ENCODE results near the gene CYP2C9. TPM values are rescaled to one million over a fixed set of nuclear protein-coding genes. Genes with fewer than 3 reads are reported as not detected.

CYP2C9 gene
- total and polyA plus RNA-seq, 2 of the 13 experiments (the other 11 are each of a cell fraction or from before 2014, with no cell fraction given): not detected

DNA sequence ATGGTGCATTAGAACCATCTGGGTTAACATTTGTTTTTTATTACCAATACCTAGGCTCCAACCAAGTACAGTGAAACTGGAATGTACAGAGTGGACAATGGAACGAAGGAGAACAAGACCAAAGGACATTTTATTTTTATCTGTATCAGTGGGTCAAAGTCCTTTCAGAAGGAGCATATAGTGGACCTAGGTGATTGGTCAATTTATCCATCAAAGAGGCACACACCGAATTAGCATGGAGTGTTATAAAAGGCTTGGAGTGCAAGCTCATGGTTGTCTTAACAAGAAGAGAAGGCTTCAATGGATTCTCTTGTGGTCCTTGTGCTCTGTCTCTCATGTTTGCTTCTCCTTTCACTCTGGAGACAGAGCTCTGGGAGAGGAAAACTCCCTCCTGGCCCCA, at the start of gene CYP2C9 (continued):
- TF ChIP-seq, protein P1, sequence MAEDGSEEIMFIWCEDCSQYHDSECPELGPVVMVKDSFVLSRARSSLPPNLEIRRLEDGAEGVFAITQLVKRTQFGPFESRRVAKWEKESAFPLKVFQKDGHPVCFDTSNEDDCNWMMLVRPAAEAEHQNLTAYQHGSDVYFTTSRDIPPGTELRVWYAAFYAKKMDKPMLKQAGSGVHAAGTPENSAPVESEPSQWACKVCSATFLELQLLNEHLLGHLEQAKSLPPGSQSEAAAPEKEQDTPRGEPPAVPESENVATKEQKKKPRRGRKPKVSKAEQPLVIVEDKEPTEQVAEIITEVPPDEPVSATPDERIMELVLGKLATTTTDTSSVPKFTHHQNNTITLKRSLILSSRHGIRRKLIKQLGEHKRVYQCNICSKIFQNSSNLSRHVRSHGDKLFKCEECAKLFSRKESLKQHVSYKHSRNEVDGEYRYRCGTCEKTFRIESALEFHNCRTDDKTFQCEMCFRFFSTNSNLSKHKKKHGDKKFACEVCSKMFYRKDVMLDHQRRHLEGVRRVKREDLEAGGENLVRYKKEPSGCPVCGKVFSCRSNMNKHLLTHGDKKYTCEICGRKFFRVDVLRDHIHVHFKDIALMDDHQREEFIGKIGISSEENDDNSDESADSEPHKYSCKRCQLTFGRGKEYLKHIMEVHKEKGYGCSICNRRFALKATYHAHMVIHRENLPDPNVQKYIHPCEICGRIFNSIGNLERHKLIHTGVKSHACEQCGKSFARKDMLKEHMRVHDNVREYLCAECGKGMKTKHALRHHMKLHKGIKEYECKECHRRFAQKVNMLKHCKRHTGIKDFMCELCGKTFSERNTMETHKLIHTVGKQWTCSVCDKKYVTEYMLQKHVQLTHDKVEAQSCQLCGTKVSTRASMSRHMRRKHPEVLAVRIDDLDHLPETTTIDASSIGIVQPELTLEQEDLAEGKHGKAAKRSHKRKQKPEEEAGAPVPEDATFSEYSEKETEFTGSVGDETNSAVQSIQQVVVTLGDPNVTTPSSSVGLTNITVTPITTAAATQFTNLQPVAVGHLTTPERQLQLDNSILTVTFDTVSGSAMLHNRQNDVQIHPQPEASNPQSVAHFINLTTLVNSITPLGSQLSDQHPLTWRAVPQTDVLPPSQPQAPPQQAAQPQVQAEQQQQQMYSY (CRISPR knock-in tag; IDR thresholded peaks at IDR 0.05): no peak
- TF ChIP-seq ZNF432 (CRISPR knock-in tag; IDR thresholded peaks at IDR 0.05; ENCODE audit: borderline replicate concordance): no peak

DNA sequence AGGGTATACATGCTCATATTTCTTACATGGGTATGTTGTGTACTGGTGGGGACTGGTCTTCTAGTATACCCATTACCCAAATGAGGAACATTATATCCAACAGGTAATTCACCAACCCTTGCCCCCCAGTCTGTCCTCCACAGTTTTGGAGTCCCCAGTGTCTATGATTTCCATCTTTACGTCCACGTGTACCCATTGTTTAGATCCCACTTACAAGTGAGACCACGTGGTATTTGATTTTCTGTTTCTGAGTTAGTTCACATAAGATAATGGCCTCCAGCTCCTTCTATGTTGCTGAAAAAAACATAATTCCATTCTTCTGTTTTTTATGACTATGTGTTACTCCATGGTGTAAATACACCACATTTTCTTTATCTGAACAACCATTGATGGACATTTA, 49.3 kb upstream of the CYP2C9 start:
- Histone ChIP-seq H3K36me3 (replicated peaks in 1 of 2; ENCODE audit: control insufficient read depth in 1 of 2, insufficient read depth in 2 of 2, low read length in 2 of 2) (no peaks in the 10 kb centered on the region), H4K20me1 (ENCODE audit: insufficient read depth, low read length) (no peaks in the 10 kb centered on the region), H3K4me1 (ENCODE audit: insufficient read depth, low read length) (no peaks in the 10 kb centered on the region), H3K4me3 (replicated peaks in 1 of 3; ENCODE audit: insufficient read depth in 1 of 3, low read depth in 2 of 3, low read length in 3 of 3) (no peak overlapping the region), H3K27me3 (ENCODE audit: control insufficient read depth in 1 of 2, insufficient read depth in 2 of 2, low read length in 2 of 2) (no peaks in the 10 kb centered on the region), H2AFZ (ENCODE audit: low read length) (no peak overlapping the region), H3K27ac (ENCODE audit: extremely low read length, insufficient read depth, low read length) (no peak overlapping the region), H3K9me3 (ENCODE audit: low read length) (no peaks in the 10 kb centered on the region), H3K9ac (ENCODE audit: insufficient read depth, low read depth, low read length) (no peak overlapping the region), H3K4me2 (ENCODE audit: low read depth, low read length) (no peak overlapping the region), H3K79me2 (ENCODE audit: insufficient read depth, low read length) (no peaks in the 10 kb centered on the region)
- CTCF ChIA-PET (ENCODE audit: low intra/inter-chr PET ratio, low total read pairs): no interaction called here
- 6% methylated on average over 3 of the region's 3 CpGs for whole genome bisulfite sequencing (ENCODE audit: low lambda C conversion rate)
- ATAC-seq: no peak
- POLR2A ChIA-PET: no interaction called here
- no peak for FAIRE-seq
- no TSS peak for BruUV-seq (replicated peaks)
- in situ Hi-C loops (cut with HindIII; ENCODE audit: extremely low pct_ligation_motif_present, low pct_unique_long_range_greater_than_20kb) (no loop called here), intact Hi-C loops (cut with micrococcal nuclease; ENCODE audit: unreplicated experiment) (no loop called here)
- no peak for DNase-seq (ENCODE audit: low spot score)
- TF ChIP-seq, protein P2, sequence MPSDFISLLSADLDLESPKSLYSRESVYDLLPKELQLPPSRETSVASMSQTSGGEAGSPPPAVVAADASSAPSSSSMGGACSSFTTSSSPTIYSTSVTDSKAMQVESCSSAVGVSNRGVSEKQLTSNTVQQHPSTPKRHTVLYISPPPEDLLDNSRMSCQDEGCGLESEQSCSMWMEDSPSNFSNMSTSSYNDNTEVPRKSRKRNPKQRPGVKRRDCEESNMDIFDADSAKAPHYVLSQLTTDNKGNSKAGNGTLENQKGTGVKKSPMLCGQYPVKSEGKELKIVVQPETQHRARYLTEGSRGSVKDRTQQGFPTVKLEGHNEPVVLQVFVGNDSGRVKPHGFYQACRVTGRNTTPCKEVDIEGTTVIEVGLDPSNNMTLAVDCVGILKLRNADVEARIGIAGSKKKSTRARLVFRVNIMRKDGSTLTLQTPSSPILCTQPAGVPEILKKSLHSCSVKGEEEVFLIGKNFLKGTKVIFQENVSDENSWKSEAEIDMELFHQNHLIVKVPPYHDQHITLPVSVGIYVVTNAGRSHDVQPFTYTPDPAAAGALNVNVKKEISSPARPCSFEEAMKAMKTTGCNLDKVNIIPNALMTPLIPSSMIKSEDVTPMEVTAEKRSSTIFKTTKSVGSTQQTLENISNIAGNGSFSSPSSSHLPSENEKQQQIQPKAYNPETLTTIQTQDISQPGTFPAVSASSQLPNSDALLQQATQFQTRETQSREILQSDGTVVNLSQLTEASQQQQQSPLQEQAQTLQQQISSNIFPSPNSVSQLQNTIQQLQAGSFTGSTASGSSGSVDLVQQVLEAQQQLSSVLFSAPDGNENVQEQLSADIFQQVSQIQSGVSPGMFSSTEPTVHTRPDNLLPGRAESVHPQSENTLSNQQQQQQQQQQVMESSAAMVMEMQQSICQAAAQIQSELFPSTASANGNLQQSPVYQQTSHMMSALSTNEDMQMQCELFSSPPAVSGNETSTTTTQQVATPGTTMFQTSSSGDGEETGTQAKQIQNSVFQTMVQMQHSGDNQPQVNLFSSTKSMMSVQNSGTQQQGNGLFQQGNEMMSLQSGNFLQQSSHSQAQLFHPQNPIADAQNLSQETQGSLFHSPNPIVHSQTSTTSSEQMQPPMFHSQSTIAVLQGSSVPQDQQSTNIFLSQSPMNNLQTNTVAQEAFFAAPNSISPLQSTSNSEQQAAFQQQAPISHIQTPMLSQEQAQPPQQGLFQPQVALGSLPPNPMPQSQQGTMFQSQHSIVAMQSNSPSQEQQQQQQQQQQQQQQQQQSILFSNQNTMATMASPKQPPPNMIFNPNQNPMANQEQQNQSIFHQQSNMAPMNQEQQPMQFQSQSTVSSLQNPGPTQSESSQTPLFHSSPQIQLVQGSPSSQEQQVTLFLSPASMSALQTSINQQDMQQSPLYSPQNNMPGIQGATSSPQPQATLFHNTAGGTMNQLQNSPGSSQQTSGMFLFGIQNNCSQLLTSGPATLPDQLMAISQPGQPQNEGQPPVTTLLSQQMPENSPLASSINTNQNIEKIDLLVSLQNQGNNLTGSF (CRISPR knock-in tag; IDR thresholded peaks at IDR 0.05): no peak
- TF ChIP-seq, protein P3, sequence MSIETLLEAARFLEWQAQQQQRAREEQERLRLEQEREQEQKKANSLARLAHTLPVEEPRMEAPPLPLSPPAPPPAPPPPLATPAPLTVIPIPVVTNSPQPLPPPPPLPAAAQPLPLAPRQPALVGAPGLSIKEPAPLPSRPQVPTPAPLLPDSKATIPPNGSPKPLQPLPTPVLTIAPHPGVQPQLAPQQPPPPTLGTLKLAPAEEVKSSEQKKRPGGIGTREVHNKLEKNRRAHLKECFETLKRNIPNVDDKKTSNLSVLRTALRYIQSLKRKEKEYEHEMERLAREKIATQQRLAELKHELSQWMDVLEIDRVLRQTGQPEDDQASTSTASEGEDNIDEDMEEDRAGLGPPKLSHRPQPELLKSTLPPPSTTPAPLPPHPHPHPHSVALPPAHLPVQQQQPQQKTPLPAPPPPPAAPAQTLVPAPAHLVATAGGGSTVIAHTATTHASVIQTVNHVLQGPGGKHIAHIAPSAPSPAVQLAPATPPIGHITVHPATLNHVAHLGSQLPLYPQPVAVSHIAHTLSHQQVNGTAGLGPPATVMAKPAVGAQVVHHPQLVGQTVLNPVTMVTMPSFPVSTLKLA (IDR thresholded peaks at IDR 0.05): peak; percentile 90
- TF ChIP-seq ZZZ3 (CRISPR knock-in tag; IDR thresholded peaks at IDR 0.05; ENCODE audit: borderline replicate concordance): no peak
- no peak for TF ChIP-seq AKAP8 (CRISPR knock-in tag; IDR thresholded peaks at IDR 0.05)

Measured in HepG2 (cell line).